Measurements from ENCODE around the gene NEUROD2.

The NEUROD2 gene

DNA sequence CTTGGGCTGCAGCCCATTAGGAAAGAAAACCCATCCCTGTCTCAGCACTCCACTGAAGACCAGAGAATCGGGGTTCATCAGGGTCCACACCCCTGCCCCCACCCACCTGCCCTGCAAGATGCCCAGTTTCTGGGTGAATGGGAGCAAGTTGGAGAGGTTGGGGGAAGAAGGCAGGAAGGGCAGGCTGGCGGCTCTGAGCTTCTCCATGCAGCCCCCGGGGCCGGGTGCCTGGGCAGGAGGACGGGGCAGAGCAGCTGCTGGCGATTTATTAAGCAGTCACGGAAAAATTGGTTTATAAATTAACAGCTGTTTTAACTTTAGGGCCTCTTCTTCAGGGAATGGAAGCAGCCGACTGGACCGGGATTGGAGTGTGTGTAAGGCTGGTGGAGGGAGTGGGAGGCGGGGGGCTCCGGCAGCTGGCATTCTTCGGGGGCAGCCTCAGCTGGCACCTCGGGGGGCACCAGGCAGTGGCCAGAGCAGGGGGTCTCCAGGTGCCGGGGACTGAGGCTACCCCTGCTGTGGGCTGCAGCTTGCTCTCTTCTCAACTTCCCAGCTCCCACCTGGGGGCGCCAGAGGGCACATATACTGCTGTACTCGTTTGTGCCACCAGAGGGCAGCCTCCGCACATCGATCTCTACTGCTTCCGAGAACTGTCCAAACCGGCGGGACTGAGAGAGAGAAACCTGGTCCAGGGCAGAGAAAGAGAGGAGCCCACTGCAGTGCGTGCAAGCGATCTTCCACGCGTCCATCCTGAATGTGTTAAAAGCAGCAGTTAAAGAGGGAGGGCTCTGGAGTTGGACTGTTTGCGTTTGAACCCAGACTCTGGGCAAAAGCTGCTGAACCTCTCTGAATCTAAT lies 14.0 kb upstream of the NEUROD2 start:
- Histone ChIP-seq H3K36me3 (ENCODE audit: control insufficient read depth, insufficient read depth, low read length) (no peaks in the 10 kb centered on the region), H3K4me2 (ENCODE audit: low read length) (peak overlapping the region; percentile 29), H2AFZ (peak overlapping the region; percentile 59), H3K4me3 (ENCODE audit: low read depth, low read length) (no peak overlapping the region), H3K79me2 (no peaks in the 10 kb centered on the region), H3K4me1 (peaks cover 8% of the 10 kb centered on the region), H3K9me3 (ENCODE audit: control insufficient read depth, low read length) (no peaks in the 10 kb centered on the region), H3K9ac (no peak overlapping the region), H3K27ac (no peak overlapping the region), H3K27me3 (ENCODE audit: control insufficient read depth, insufficient read depth, low read length) (peaks cover 2% of the 10 kb centered on the region)
- TF ChIP-seq, protein P1, sequence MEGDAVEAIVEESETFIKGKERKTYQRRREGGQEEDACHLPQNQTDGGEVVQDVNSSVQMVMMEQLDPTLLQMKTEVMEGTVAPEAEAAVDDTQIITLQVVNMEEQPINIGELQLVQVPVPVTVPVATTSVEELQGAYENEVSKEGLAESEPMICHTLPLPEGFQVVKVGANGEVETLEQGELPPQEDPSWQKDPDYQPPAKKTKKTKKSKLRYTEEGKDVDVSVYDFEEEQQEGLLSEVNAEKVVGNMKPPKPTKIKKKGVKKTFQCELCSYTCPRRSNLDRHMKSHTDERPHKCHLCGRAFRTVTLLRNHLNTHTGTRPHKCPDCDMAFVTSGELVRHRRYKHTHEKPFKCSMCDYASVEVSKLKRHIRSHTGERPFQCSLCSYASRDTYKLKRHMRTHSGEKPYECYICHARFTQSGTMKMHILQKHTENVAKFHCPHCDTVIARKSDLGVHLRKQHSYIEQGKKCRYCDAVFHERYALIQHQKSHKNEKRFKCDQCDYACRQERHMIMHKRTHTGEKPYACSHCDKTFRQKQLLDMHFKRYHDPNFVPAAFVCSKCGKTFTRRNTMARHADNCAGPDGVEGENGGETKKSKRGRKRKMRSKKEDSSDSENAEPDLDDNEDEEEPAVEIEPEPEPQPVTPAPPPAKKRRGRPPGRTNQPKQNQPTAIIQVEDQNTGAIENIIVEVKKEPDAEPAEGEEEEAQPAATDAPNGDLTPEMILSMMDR (IDR thresholded peaks at IDR 0.05) = peak; percentile 100

DNA sequence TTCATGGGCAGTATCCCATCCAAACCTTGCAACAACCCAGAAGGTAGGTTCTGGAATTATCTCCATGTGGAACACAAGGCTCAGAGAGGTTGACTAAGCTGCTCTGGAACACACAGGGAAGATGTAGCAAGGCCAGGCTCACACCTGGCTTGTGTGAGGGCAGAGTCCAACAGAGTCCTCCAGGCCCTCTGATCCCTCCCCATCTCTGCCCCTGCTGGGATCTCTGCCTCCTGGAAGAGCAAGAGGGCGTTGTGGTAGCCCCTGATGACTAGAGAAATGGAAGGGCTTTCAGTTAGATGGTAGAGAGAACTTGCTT lies 12.0 kb upstream of the NEUROD2 start:
- H3K27ac ChIP-seq = no peak overlapping the region
- no peaks in the 10 kb centered on the region for H3K79me2 ChIP-seq
- TF ChIP-seq, protein P1 (IDR thresholded peaks at IDR 0.05) = no peak
- no peaks in the 10 kb centered on the region for H3K27me3 ChIP-seq (ENCODE audit: control insufficient read depth, insufficient read depth, low read length)
- no peak overlapping the region for H2AFZ ChIP-seq
- no peaks in the 10 kb centered on the region for H3K9me3 ChIP-seq (ENCODE audit: control insufficient read depth, low read length)
- no peak overlapping the region for H3K9ac ChIP-seq
- H3K4me3 ChIP-seq (ENCODE audit: low read depth, low read length) = no peak overlapping the region
- H3K4me2 ChIP-seq (ENCODE audit: low read length) = no peak overlapping the region
- H3K4me1 ChIP-seq = peaks cover 7% of the 10 kb centered on the region
- no peaks in the 10 kb centered on the region for H3K36me3 ChIP-seq (ENCODE audit: control insufficient read depth, insufficient read depth, low read length)

DNA sequence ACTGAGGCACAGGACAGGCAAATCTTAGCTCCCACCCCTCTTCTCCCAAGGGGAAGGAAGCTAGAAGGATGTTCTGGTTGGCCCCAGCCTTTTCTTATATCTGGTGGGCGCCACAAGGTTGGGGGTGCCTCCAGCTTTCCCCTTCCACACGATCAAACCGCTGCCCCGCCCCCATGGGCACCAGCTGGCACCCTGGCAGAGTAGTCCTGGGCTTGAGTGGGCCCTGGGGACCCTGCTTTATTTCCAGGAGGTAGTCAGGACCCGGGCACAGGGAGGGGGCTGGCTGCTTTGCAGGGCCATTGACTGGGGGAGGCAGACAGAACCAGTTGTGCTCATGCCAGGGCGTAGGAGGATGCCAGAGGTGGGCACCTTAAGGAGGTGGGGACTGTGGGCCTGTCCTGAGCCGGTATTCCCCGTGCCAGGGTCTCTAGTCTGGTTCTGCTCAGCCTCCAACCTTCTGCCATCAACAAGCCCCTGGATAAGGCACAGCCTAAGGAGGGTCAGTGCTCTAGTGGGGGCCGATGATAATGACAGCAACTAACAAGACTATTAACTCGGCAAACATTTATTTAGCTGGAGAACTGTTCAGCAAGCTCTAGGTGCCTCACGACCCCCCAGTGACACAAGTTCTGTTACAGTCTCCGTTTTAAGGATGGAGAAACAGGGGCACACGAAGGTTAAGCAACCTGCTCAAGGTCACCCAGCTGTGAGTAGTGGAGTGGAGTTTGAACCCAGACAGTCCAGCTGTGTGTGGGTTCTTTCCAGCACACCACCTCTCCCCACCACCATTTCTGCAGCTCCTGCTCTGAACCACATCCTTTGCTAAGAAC lies 11.5 kb upstream of the NEUROD2 start:
- no peak overlapping the region for H3K27ac ChIP-seq
- no peaks in the 10 kb centered on the region for H3K36me3 ChIP-seq (ENCODE audit: control insufficient read depth, insufficient read depth, low read length)
- peak overlapping the region; percentile 87 for H2AFZ ChIP-seq
- H3K4me3 ChIP-seq (ENCODE audit: low read depth, low read length) = no peak overlapping the region
- H3K9ac ChIP-seq = no peak overlapping the region
- no peaks in the 10 kb centered on the region for H3K9me3 ChIP-seq (ENCODE audit: control insufficient read depth, low read length)
- no peaks in the 10 kb centered on the region for H3K79me2 ChIP-seq
- TF ChIP-seq, protein P1 (IDR thresholded peaks at IDR 0.05) = no peak
- H3K4me1 ChIP-seq = peaks cover 7% of the 10 kb centered on the region
- H3K4me2 ChIP-seq (ENCODE audit: low read length) = peak overlapping the region; percentile 83
- no peaks in the 10 kb centered on the region for H3K27me3 ChIP-seq (ENCODE audit: control insufficient read depth, insufficient read depth, low read length)

DNA sequence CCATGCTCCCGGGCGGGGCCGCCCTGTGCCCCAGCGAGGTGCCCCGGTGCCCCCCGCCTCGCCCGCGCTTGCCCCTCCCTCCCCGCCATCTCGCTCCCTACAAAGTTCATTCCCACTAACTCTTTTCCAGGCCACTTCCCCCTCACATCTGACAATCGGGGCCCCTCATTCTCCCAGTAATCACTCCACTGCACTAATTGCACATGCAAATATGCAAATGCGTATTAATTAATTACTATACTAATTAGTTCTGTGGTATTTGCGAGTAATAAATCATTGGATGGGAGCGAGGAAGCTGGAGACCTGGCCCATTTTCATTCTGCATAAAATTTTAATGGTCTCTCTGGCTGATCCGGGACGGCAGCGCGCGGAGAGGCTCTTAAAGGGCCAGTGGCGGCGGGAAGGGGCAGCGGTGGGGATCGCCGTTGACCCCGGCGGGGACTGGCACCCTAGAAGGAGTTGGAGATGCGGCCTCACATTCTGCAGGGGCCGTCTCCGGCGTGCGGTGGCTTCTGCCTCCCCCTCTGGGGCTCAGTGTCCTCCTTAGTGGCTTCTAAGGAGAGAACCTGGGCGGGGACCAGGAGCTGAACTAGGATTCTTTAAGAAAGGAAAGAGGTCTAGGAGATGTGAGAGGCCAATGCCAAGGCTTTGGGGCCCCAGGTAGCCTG lies 10.7 kb upstream of the NEUROD2 start:
- Histone ChIP-seq H3K4me2 (ENCODE audit: low read length) (peak overlapping the region; percentile 83), H3K4me1 (peaks cover 7% of the 10 kb centered on the region), H3K27ac (peak overlapping the region; percentile 2), H3K4me3 (ENCODE audit: low read depth, low read length) (peak overlapping the region; percentile 74), H3K79me2 (no peaks in the 10 kb centered on the region), H3K36me3 (ENCODE audit: control insufficient read depth, insufficient read depth, low read length) (no peaks in the 10 kb centered on the region), H3K27me3 (ENCODE audit: control insufficient read depth, insufficient read depth, low read length) (no peaks in the 10 kb centered on the region), H3K9ac (no peak overlapping the region), H3K9me3 (ENCODE audit: control insufficient read depth, low read length) (no peaks in the 10 kb centered on the region), H2AFZ (peak overlapping the region; percentile 87)
- TF ChIP-seq, protein P1 (IDR thresholded peaks at IDR 0.05) = no peak

Measured in parathyroid adenoma (tissue), 2 donors.